Prostate gland (tissue), 2 donors: Measurements from ENCODE around the gene BCL11B.

ENCODE experiments used
- POLR2AphosphoS5 ChIP-seq: sonication (generic); formaldehyde crosslinking; IDR thresholded peaks from one replicate; pipeline ENCODE4 v1.6.1; 2017; ENCODE audit warnings: antibody characterized with exemption
- TF ChIP-seq, protein P1 (sequence below), 4 experiments: fragments of 200-600 bp in 2 of 4; fragments of 450-650 bp in 2 of 4; sonication (generic) in 2 of 4; IDR thresholded peaks; 1 replicate in 3 of 4; 2 replicates in 1 of 4; pipeline ENCODE4 v1.5.1; 2016 to 2019; ENCODE audit warnings: antibody characterized with exemption in 4 of 4, mild to moderate bottlenecking in 2 of 4, moderate library complexity in 2 of 4

DNA sequence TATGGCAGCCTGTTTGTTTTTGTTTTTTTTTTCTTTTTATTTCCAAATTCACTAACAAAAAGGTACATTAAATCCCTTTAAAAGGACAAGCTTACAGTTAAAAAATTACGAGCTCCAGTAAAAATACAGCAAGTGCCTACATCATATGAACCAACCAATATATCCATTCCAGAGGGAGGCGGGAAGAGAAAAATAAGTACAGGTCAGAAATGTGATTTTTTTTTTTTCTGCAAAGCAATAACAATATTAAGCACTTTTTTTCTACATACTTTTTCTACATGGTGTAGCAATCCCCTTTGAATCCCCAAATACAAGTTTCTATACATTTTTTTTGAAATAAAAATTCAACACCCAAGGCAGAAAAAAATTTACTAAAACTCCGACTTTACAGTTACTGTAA is 100.6 kb downstream of the BCL11B start:
- TF ChIP-seq, protein P1, sequence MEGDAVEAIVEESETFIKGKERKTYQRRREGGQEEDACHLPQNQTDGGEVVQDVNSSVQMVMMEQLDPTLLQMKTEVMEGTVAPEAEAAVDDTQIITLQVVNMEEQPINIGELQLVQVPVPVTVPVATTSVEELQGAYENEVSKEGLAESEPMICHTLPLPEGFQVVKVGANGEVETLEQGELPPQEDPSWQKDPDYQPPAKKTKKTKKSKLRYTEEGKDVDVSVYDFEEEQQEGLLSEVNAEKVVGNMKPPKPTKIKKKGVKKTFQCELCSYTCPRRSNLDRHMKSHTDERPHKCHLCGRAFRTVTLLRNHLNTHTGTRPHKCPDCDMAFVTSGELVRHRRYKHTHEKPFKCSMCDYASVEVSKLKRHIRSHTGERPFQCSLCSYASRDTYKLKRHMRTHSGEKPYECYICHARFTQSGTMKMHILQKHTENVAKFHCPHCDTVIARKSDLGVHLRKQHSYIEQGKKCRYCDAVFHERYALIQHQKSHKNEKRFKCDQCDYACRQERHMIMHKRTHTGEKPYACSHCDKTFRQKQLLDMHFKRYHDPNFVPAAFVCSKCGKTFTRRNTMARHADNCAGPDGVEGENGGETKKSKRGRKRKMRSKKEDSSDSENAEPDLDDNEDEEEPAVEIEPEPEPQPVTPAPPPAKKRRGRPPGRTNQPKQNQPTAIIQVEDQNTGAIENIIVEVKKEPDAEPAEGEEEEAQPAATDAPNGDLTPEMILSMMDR (IDR thresholded peaks at IDR 0.05): no peak
- no peak for TF ChIP-seq POLR2AphosphoS5
